ENCODE measurements around the gene BTBD2.

BTBD2 gene

GRCh38 chr19:2012941-2013682 is 2.4 kb downstream of the BTBD2 start:
- H3K4me3 ChIP-seq (ENCODE audit: low read depth, low read length) = no peak overlapping the region
- TF ChIP-seq CTCF (IDR thresholded peaks at IDR 0.05; ENCODE audit: insufficient read depth, low read depth, low read length, missing control alignments) = no peak
- no peak for DNase-seq (ENCODE audit: low read depth)

- no peak overlapping the region for H3K4me3 ChIP-seq (ENCODE audit: low read depth, low read length)
- no peak for TF ChIP-seq CTCF (IDR thresholded peaks at IDR 0.05; ENCODE audit: insufficient read depth, low read depth, low read length, missing control alignments)
- no peak for DNase-seq (ENCODE audit: low read depth)
Measured at GRCh38 chr19:2011169-2011568, 4.3 kb downstream of the BTBD2 start.

GRCh38 chr19:2010135-2010668 is 5.3 kb downstream of the BTBD2 start:
- no peak for TF ChIP-seq CTCF (IDR thresholded peaks at IDR 0.05; ENCODE audit: insufficient read depth, low read depth, low read length, missing control alignments)
- no peak for DNase-seq (ENCODE audit: low read depth)
- H3K4me3 ChIP-seq (ENCODE audit: low read depth, low read length) = no peak overlapping the region

- no peak for TF ChIP-seq CTCF (IDR thresholded peaks at IDR 0.05; ENCODE audit: insufficient read depth, low read depth, low read length, missing control alignments)
- no peak for DNase-seq (ENCODE audit: low read depth)
- H3K4me3 ChIP-seq (ENCODE audit: low read depth, low read length) = no peak overlapping the region
Measured at GRCh38 chr19:2003874-2004273, 11.6 kb downstream of the BTBD2 start.

GRCh38 chr19:1999856-2000515 is 15.5 kb downstream of the BTBD2 start:
- no peak for TF ChIP-seq CTCF (IDR thresholded peaks at IDR 0.05; ENCODE audit: insufficient read depth, low read depth, low read length, missing control alignments)
- no peak overlapping the region for H3K4me3 ChIP-seq (ENCODE audit: low read depth, low read length)
- peak; percentile 48 for DNase-seq (ENCODE audit: low read depth)

GRCh38 chr19:1998712-1999708 is 16.5 kb downstream of the BTBD2 start:
- no peak overlapping the region for H3K4me3 ChIP-seq (ENCODE audit: low read depth, low read length)
- DNase-seq (ENCODE audit: low read depth) = peak; percentile 41
- TF ChIP-seq CTCF (IDR thresholded peaks at IDR 0.05; ENCODE audit: insufficient read depth, low read depth, low read length, missing control alignments) = no peak
